ENCODE data around the gene DENR.

DNA sequence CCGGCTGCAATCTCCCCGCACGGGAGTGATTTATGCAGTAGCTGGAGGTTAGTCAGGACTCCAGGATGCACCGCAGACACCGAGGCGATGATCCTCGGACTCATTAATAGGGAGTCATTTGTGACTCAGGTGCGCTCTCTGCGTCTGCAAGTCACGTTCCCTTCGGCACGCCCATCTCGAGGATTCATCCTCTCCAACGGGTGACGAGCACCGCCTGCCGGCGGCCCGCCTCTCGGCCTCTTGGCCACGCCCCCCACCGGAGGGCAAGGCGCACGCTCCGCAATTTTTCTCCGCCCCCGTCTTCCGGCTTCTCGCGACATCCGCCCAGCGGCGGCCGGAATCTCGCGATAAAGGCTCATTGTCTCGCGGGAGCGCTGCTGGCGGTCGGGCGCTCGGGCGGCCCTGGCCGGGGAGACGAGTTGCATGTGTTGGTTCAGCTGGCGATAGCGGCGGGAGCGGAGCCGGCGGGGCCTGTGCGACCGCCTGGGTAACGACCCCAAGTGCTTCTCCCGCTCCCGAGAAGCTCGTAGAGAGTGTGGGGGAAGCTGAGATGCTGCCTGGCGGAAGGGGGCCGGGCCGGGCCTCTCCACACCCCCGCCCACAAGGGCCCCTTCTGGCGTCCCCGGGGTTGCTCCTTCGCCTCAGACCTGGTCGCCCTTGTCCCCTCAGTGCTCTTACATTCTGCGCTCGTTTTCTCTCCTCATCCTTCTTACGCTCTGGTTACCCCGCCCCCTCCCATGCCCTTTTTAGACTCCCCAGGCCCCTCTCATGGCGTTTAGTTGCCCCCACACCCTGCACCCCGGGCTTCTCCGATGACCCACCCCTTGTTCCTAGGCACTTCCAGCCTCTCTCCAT, at the start of gene DENR:
- no peak for TF ChIP-seq EZH2phosphoT487 (IDR thresholded peaks at IDR 0.05; ENCODE audit: insufficient read depth, low read depth)
- no peak for TF ChIP-seq EZH2 (IDR thresholded peaks at IDR 0.05; ENCODE audit: insufficient read depth, poor library complexity, severe bottlenecking)

Data from GM23248 (cell line).